Fibroblast of lung (primary cell): Measurements from ENCODE around the gene GOLPH3. TPM values are rescaled to one million over a fixed set of nuclear protein-coding genes. Genes with fewer than 3 reads are reported as not detected.

Experiments used
- DNase-seq, 2 donors: peaks; one replicate each; pipeline versions ENCODE4 v3.0.0 to v3.0.0-alpha.2; 2010; ENCODE audit warnings: low read depth in 2 of 2
- H2AFZ ChIP-seq: 2 replicates; pipeline ENCODE4 v1.5.1; 2012; ENCODE audit warnings: low read length, control low read depth, inconsistent platforms
- H3K27ac ChIP-seq: 2 replicates; pipeline ENCODE4 v1.5.1; 2011; ENCODE audit warnings: low read length, control low read depth; ENCODE audit not compliant: insufficient read depth
- H3K27me3 ChIP-seq: 2 replicates; pipeline ENCODE4 v1.5.1; 2011; ENCODE audit warnings: mild to moderate bottlenecking, low read length; ENCODE audit not compliant: control insufficient read depth, insufficient read depth
- H3K36me3 ChIP-seq: 2 replicates; pipeline ENCODE4 v1.5.1; 2011; ENCODE audit warnings: low read length; ENCODE audit not compliant: control insufficient read depth, insufficient read depth
- H3K4me1 ChIP-seq: 2 replicates; pipeline ENCODE4 v1.5.1; 2011; ENCODE audit warnings: low read length; ENCODE audit not compliant: control insufficient read depth, insufficient read depth; ENCODE audit errors: extremely low read depth
- H3K4me2 ChIP-seq: 2 replicates; pipeline ENCODE4 v1.5.1; 2011; ENCODE audit warnings: low read length, control low read depth; ENCODE audit not compliant: insufficient read depth; ENCODE audit errors: extremely low read depth
- H3K4me3 ChIP-seq, 4 experiments: fragments of 200-600 bp in 1 of 4; sonication (generic) in 1 of 4; replicated peaks in 1 of 4; 2 replicates each; pipeline ENCODE4 v1.5.1; 2011 to 2016; ENCODE audit warnings: low read length in 4 of 4, low read depth in 3 of 4, mild to moderate bottlenecking in 3 of 4, control low read depth in 2 of 4, inconsistent platforms in 1 of 4, mixed read lengths in 1 of 4; ENCODE audit not compliant: insufficient read depth in 1 of 4; ENCODE audit errors: control extremely low read depth in 1 of 4
- H3K79me2 ChIP-seq: 2 replicates; pipeline ENCODE4 v1.5.1; 2012; ENCODE audit warnings: mild to moderate bottlenecking, low read length, inconsistent platforms; ENCODE audit not compliant: control insufficient read depth, insufficient read depth
- H3K9ac ChIP-seq: 2 replicates; pipeline ENCODE4 v1.5.1; 2011; ENCODE audit warnings: mild to moderate bottlenecking, low read length, control low read depth; ENCODE audit not compliant: insufficient read depth
- H3K9me3 ChIP-seq: 2 replicates; pipeline ENCODE4 v1.5.1; 2012; ENCODE audit warnings: low read depth, low read length; ENCODE audit not compliant: control insufficient read depth, insufficient read depth
- H4K20me1 ChIP-seq: 2 replicates; pipeline ENCODE4 v1.5.1; 2011; ENCODE audit warnings: low read length; ENCODE audit not compliant: control insufficient read depth, insufficient read depth; ENCODE audit errors: extremely low read depth
- EZH2 ChIP-seq: IDR thresholded peaks from 2 replicates; pipeline ENCODE4 v1.5.1; 2012; ENCODE audit warnings: low read length, control low read depth, mild to moderate bottlenecking; ENCODE audit errors: missing control alignments
- polyA plus RNA-seq, 2 donors: library from polyadenylated mRNA; depleted of rRNA in 1 of 2; stranded (reverse) in 1 of 2; unstranded in 1 of 2; fragments of >200 nt; gene quantifications; 2 replicates each; pipeline ENCODE4 v1.2.1, GENCODE V29; 2011 to 2012; ENCODE audit warnings: missing spikeins in 1 of 2
- total RNA-seq: library from RNA; depleted of rRNA; stranded (reverse); fragments of >200 nt; gene quantifications from 2 replicates; pipeline ENCODE4 v1.2.1, GENCODE V29; 2014
- TF ChIP-seq, protein P1 (sequence below), 2 donors: IDR thresholded peaks in 1 of 2; conservative IDR thresholded peaks in 1 of 2; 1 replicate in 1 of 2; 2 replicates in 1 of 2; pipeline ENCODE4 v1.5.1; 2011 to 2012; ENCODE audit warnings: low read length in 2 of 2, control low read depth in 1 of 2, inconsistent platforms in 1 of 2, low read depth in 1 of 2, mild to moderate bottlenecking in 1 of 2

GOLPH3 gene
- total and polyA plus RNA-seq, 2 donors (not counting 1 experiment from before 2014, with no cell fraction given) = 81.4 to 103 TPM

DNA sequence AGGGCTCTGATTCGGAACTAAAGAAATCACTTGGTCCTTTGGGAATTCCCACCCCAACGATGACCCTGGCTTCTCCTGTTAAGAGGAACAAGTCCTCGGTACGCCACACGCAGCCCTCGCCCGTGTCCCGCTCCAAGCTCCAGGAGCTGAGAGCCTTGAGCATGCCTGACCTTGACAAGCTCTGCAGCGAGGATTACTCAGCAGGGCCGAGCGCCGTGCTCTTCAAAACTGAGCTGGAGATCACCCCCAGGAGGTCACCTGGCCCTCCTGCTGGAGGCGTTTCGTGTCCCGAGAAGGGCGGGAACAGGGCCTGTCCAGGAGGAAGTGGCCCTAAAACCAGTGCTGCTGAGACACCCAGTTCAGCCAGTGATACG lies 83.4 kb downstream of the GOLPH3 start:
- H2AFZ ChIP-seq = no peak overlapping the region
- no peaks in the 10 kb centered on the region for H4K20me1 ChIP-seq
- no peak overlapping the region for H3K4me3 ChIP-seq
- DNase-seq = no peak
- no peaks in the 10 kb centered on the region for H3K79me2 ChIP-seq
- TF ChIP-seq EZH2 = no peak
- TF ChIP-seq, protein P1, sequence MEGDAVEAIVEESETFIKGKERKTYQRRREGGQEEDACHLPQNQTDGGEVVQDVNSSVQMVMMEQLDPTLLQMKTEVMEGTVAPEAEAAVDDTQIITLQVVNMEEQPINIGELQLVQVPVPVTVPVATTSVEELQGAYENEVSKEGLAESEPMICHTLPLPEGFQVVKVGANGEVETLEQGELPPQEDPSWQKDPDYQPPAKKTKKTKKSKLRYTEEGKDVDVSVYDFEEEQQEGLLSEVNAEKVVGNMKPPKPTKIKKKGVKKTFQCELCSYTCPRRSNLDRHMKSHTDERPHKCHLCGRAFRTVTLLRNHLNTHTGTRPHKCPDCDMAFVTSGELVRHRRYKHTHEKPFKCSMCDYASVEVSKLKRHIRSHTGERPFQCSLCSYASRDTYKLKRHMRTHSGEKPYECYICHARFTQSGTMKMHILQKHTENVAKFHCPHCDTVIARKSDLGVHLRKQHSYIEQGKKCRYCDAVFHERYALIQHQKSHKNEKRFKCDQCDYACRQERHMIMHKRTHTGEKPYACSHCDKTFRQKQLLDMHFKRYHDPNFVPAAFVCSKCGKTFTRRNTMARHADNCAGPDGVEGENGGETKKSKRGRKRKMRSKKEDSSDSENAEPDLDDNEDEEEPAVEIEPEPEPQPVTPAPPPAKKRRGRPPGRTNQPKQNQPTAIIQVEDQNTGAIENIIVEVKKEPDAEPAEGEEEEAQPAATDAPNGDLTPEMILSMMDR (conservative IDR thresholded peaks at IDR 0.05 in 1 of 2, IDR thresholded peaks at IDR 0.05 in 1 of 2; ENCODE audit: low read depth in 1 of 2, low read length in 2 of 2) = no peak
- H3K9me3 ChIP-seq = no peaks in the 10 kb centered on the region
- H3K36me3 ChIP-seq = no peaks in the 10 kb centered on the region
- no peak overlapping the region for H3K27ac ChIP-seq
- H3K4me1 ChIP-seq = no peaks in the 10 kb centered on the region
- H3K4me2 ChIP-seq = no peak overlapping the region
- no peaks in the 10 kb centered on the region for H3K27me3 ChIP-seq
- no peak overlapping the region for H3K9ac ChIP-seq

DNA sequence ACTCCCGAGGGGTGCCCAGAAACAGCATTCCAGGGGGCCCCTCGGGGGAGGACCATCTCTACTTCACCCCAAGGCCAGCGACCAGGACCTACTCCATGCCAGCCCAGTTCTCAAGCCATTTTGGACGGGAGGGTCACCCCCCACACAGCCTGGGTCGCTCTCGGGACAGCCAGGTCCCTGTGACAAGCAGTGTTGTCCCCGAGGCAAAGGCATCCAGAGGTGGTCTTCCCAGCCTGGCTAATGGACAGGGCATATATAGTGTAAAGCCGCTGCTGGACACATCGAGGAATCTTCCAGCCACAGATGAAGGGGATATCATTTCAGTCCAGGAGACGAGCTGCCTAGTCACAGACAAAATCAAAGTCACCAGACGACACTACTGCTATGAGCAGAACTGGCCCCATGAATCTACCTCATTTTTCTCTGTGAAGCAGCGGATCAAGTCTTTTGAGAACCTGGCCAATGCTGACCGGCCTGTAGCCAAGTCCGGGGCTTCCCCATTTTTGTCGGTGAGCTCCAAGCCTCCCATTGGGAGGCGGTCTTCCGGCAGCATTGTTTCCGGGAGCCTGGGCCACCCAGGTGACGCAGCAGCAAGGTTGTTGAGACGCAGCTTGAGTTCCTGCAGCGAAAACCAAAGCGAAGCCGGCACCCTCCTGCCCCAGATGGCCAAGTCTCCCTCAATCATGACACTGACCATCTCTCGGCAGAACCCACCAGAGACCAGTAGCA lies 83.9 kb downstream of the GOLPH3 start:
- Histone ChIP-seq H3K9ac (no peak overlapping the region), H3K27ac (no peak overlapping the region), H3K9me3 (no peaks in the 10 kb centered on the region), H3K36me3 (no peaks in the 10 kb centered on the region), H2AFZ (no peak overlapping the region), H3K4me2 (no peak overlapping the region), H3K79me2 (no peaks in the 10 kb centered on the region), H3K4me1 (no peaks in the 10 kb centered on the region), H3K4me3 (no peak overlapping the region), H4K20me1 (no peaks in the 10 kb centered on the region), H3K27me3 (no peaks in the 10 kb centered on the region)
- DNase-seq = no peak
- TF ChIP-seq EZH2 = no peak
- TF ChIP-seq, protein P1 (conservative IDR thresholded peaks at IDR 0.05 in 1 of 2, IDR thresholded peaks at IDR 0.05 in 1 of 2; ENCODE audit: low read depth in 1 of 2, low read length in 2 of 2) = no peak

GRCh38 chr5:32089146-32090000 lies 84.7 kb downstream of the GOLPH3 start:
- Histone ChIP-seq H3K36me3 (no peaks in the 10 kb centered on the region), H3K9ac (no peak overlapping the region), H3K4me1 (no peaks in the 10 kb centered on the region), H4K20me1 (no peaks in the 10 kb centered on the region), H3K4me3 (no peak overlapping the region), H3K9me3 (no peaks in the 10 kb centered on the region), H3K4me2 (no peak overlapping the region), H3K27me3 (no peaks in the 10 kb centered on the region), H2AFZ (no peak overlapping the region), H3K27ac (no peak overlapping the region), H3K79me2 (no peaks in the 10 kb centered on the region)
- no peak for DNase-seq
- no peak for TF ChIP-seq EZH2
- TF ChIP-seq, protein P1 (conservative IDR thresholded peaks at IDR 0.05 in 1 of 2, IDR thresholded peaks at IDR 0.05 in 1 of 2; ENCODE audit: low read depth in 1 of 2, low read length in 2 of 2) = no peak
